Activated CD4-positive, alpha-beta T cell treated with anti-CD3 and anti-CD28 coated beads for 1 hour (primary cell): ENCODE results near the gene ZNF35.

Experiments used
- DNase-seq: peaks from one replicate; pipeline ENCODE4 v3.0.0-alpha.2; 2020

The ZNF35 gene

GRCh38 chr3:44687898-44688297 lies 39.4 kb downstream of the ZNF35 start:
- DNase-seq, result no peak
